Mesothelial cell of epicardium (in vitro differentiated cells): ENCODE results near the gene KRT77. TPM values are rescaled to one million over a fixed set of nuclear protein-coding genes. Genes with fewer than 3 reads are reported as not detected.
"Not testable (repeated sequence)": the region's sequence is repeated elsewhere in the genome, so short reads cannot be mapped to it uniquely, and the experiment has no call there.

Source experiments
- DNase-seq, 2 experiments: peaks; one replicate each; pipeline ENCODE4 v3.0.0; 2021; ENCODE audit warnings: low spot score in 2 of 2; ENCODE audit not compliant: unreplicated experiment in 2 of 2
- H3K27ac Mint-ChIP-seq: 2 replicates; pipeline ENCODE4 v1.8.0; 2021; ENCODE audit warnings: mixed read lengths
- H3K27me3 Mint-ChIP-seq: 2 replicates; pipeline ENCODE4 v1.8.0; 2021; ENCODE audit warnings: low read depth, mixed read lengths
- H3K36me3 Mint-ChIP-seq: 2 replicates; pipeline ENCODE4 v1.8.0; 2021; ENCODE audit warnings: mixed read lengths
- H3K4me1 Mint-ChIP-seq: 2 replicates; pipeline ENCODE4 v1.8.0; 2021; ENCODE audit warnings: mixed read lengths
- H3K4me3 Mint-ChIP-seq: 2 replicates; pipeline ENCODE4 v1.8.0; 2021; ENCODE audit warnings: mild to moderate bottlenecking, moderate library complexity, mixed read lengths
- H3K9me3 Mint-ChIP-seq: 2 replicates; pipeline ENCODE4 v1.8.0; 2021; ENCODE audit warnings: mixed read lengths
- CTCF ChIP-seq: fragments of 200-600 bp; sonication (generic); IDR thresholded peaks from one replicate; pipeline ENCODE4 v1.5.0; 2021; ENCODE audit warnings: antibody characterized with exemption; ENCODE audit not compliant: unreplicated experiment
- total RNA-seq: library from RNA; stranded (reverse); gene quantifications from 3 replicates; pipeline ENCODE4 v1.2.1, GENCODE V29; 2021

KRT77 gene
- total RNA-seq, 1 donor from 2014 or later, result not detected

- H3K36me3 Mint-ChIP-seq, result no peaks in the 10 kb centered on the region
- TF ChIP-seq CTCF, result no peak
- H3K4me3 Mint-ChIP-seq, result peak overlapping the region; percentile 51
- peaks cover 72% of the 10 kb centered on the region for H3K27me3 Mint-ChIP-seq
- H3K27ac Mint-ChIP-seq, result no peak overlapping the region
- peaks cover 3% of the 10 kb centered on the region for H3K4me1 Mint-ChIP-seq
- DNase-seq, result no peak
- peaks cover 4% of the 10 kb centered on the region for H3K9me3 Mint-ChIP-seq
These were observed 10.9 kb upstream of the KRT77 start for GRCh38 chr12:52713960-52714886.

- peaks cover 59% of the 10 kb centered on the region for H3K27me3 Mint-ChIP-seq
- H3K36me3 Mint-ChIP-seq, H3K9me3 Mint-ChIP-seq, H3K27ac Mint-ChIP-seq, DNase-seq, H3K4me1 Mint-ChIP-seq, H3K4me3 Mint-ChIP-seq: not testable (repeated sequence)
These were observed 8.8 kb upstream of the KRT77 start for GRCh38 chr12:52712122-52712521.

- no peak for TF ChIP-seq CTCF
- Mint-ChIP-seq H3K27ac (no peak overlapping the region), H3K9me3 (peaks cover 4% of the 10 kb centered on the region), H3K27me3 (peaks cover 55% of the 10 kb centered on the region), H3K4me3 (no peak overlapping the region), H3K4me1 (peaks cover 3% of the 10 kb centered on the region), H3K36me3 (no peaks in the 10 kb centered on the region)
- DNase-seq, result no peak
These were observed 7.4 kb upstream of the KRT77 start for GRCh38 chr12:52710730-52711129.

- H3K27me3 Mint-ChIP-seq, result peaks cover 50% of the 10 kb centered on the region
These were observed 4.7 kb upstream of the KRT77 start for GRCh38 chr12:52708010-52708409.

GRCh38 chr12:52704464-52704863, 1.1 kb upstream of the KRT77 start:
- Mint-ChIP-seq H3K4me3 (no peak overlapping the region), H3K27me3 (peaks cover 61% of the 10 kb centered on the region), H3K27ac (no peak overlapping the region), H3K9me3 (no peaks in the 10 kb centered on the region), H3K36me3 (no peaks in the 10 kb centered on the region), H3K4me1 (no peaks in the 10 kb centered on the region)
- DNase-seq, result no peak
- TF ChIP-seq CTCF, result no peak

More at GRCh38 chr12:52708010-52708409, 4.7 kb upstream of the KRT77 start:
- Mint-ChIP-seq H3K27ac (no peak overlapping the region), H3K4me1 (no peaks in the 10 kb centered on the region), H3K36me3 (no peaks in the 10 kb centered on the region), H3K4me3 (no peak overlapping the region), H3K9me3 (peaks cover 4% of the 10 kb centered on the region)
- no peak for DNase-seq
- TF ChIP-seq CTCF, result no peak

GRCh38 chr12:52703878-52704277, 554 bp upstream of the KRT77 start:
- Mint-ChIP-seq H3K27ac (no peak overlapping the region), H3K9me3 (no peaks in the 10 kb centered on the region), H3K36me3 (no peaks in the 10 kb centered on the region), H3K4me3 (no peak overlapping the region), H3K27me3 (peaks cover 61% of the 10 kb centered on the region), H3K4me1 (no peaks in the 10 kb centered on the region)
- DNase-seq, result no peak
- TF ChIP-seq CTCF, result no peak
